HG03135 (cell line): Measurements from ENCODE around the gene VMP1.
"Not testable (repeated sequence)": the region's sequence is repeated elsewhere in the genome, so short reads cannot be mapped to it uniquely, and the experiment has no call there.

Experiments used
- ATAC-seq: cut with Tn5 transposase; IDR thresholded peaks from one replicate; pipeline ENCODE4 v1.9.1; 2021; ENCODE audit warnings: mild to moderate bottlenecking, moderate library complexity; ENCODE audit not compliant: unreplicated experiment

The VMP1 gene

GRCh38 chr17:59838052-59838916, 130.8 kb downstream of the VMP1 start:
- no peak for ATAC-seq

GRCh38 chr17:59839651-59840328, 132.3 kb downstream of the VMP1 start:
- no peak for ATAC-seq

GRCh38 chr17:59840329-59841090, 133.1 kb downstream of the VMP1 start:
- ATAC-seq = no peak

DNA sequence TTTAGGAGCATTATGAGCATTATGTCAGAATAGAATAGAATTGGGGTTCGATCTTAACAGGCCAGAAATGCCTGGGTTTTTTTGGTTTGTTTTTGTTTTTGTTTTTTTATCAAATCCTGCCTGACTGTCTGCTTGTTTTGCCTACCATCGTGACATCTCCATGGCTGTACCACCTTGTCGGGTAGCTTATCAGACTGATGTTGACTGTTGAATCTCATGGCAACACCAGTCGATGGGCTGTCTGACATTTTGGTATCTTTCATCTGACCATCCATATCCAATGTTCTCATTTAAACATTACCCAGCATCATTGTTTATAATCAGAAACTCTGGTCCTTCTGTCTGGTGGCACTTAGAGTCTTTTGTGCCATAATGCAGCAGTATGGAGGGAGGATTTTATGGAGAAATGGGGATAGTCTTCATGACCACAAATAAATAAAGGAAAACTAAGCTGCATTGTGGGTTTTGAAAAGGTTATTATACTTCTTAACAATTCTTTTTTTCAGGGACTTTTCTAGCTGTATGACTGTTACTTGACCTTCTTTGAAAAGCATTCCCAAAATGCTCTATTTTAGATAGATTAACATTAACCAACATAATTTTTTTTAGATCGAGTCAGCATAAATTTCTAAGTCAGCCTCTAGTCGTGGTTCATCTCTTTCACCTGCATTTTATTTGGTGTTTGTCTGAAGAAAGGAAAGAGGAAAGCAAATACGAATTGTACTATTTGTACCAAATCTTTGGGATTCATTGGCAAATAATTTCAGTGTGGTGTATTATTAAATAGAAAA, 133.8 kb downstream of the VMP1 start:
- ATAC-seq = not testable (repeated sequence)

DNA sequence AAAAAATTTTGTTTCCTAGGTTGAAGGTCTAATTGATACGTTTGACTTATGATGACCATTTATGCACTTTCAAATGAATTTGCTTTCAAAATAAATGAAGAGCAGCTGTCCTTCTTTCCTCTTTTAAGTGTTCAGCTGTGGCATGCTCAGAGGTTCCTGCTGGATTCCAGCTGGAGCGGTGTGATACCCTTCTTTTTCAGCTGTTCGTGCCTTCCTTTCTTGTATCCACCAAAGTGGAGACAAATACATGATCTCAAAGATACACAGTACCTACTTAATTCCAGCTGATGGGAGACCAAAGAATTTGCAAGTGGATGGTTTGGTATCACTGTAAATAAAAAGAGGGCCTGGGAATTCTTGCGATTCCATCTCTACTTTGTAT, 134.4 kb downstream of the VMP1 start:
- ATAC-seq = not testable (repeated sequence)

DNA sequence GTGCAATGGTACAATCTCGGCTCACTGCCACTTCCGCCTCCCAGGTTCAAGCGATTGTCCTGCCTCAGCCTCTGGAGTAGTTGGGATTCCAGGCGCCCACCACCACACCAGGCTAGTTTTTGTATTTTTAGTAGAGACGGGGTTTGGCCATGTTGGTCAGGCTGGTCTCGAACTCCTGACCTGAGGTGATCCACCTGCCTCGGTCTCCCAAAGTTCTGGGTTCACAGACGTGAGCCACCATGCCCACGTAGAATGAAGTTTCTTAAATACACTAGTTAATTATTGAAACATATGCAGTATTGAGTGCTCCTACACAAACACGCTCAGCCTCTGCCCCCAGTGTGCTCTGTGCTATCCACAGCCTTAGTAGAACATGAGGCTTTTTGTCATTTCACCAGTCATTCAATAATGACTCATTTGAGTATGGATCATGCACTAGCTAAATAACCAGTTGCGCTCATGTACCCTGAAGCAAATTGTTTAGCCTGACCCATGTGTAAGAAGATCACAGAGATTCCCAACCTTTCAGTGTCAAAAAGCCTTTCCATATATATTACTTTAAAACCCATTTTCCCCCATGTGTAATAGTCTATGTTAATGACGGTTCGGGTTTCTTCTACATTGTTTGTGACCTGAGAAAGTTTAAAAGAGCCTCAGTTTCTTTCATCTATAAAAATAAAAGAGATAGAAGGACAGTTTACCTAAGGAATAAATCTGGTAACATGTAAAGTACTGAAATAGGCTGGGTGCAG, 135.6 kb downstream of the VMP1 start:
- ATAC-seq = peak; percentile 38

- no peak for ATAC-seq
Observed at GRCh38 chr17:59844884-59845594, 137.6 kb downstream of the VMP1 start.

GRCh38 chr17:59845595-59846393, 138.3 kb downstream of the VMP1 start:
- no peak for ATAC-seq

DNA sequence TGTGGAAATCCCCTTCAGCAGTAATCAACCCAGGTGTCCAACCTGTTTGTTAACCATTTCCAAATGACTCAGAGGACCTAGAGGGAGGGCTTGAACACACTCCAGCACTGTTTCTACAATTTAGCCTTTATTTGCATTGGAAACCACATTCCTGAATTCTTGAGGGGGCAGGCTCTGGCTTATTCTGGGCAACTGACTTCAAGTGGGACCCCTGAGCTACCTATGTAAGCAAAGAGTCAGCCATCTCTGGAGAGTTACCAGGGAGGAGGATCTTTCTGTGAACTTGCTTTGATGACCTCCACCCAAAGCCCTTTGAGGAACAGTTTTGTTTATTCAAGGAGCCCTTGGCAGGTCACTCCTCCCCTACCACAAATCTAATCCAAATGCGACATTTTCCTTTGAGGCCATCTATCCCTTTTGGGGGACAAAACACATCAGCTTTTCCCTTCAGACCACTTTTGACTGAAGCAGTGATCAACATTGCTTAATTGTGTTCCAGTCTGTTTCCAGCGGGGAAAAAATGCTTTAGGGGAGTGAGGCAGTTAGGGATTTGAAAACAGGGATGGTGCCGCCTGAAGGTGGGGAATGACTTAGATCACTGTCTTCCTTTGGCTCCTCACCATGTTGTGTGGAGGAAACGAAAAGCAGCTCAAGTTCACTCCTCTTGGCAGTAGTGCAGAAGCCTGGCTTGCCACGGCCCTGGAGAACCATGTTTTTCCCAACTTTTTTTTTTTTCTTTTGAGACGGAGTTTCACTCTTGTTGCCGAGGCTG, 139.1 kb downstream of the VMP1 start:
- peak; percentile 49 for ATAC-seq

- no peak for ATAC-seq
Observed at GRCh38 chr17:59848385-59848668, 140.9 kb downstream of the VMP1 start.

- no peak for ATAC-seq
Observed at GRCh38 chr17:59848778-59849177, 141.3 kb downstream of the VMP1 start.

GRCh38 chr17:59850311-59850710, 142.9 kb downstream of the VMP1 start:
- ATAC-seq = not testable (repeated sequence)

- ATAC-seq = no peak
Observed at GRCh38 chr17:59851439-59852375, 144.3 kb downstream of the VMP1 start.

- not testable (repeated sequence) for ATAC-seq
Observed at GRCh38 chr17:59852847-59853167, 145.4 kb downstream of the VMP1 start.

DNA sequence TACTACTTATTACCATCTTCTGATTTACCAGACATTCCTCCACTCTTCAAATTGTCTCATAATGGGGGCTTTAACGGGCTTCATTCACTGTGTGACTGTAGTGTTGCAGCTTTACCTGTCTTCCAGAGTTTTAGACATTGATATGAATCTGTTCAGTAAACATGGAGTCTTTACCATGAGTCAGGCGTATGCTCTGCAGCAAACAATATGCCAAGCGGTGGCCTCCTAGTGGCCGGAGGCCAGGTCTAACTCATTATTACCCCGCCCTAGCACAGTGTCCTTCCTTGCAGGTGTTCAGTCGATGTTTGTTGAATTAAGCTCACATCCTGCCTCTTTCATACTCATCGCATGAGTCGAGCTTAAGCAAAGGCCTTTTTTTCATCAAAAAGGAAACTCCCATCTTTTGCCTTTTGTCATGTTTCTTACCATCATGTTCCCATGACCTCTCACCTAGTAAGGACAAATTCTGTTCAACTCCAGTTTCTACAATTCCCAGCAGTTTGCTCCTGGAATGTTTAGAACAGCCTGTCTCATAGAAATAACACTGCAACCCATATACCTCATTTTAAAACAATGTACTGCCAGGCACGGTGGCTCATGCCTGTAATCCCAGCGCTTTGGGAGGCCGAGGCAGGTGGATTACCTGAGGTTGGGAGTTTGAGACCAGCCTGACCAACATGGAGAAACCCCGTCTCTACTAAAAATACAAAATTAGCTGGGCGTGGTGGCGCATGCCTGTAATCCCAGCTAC, 145.9 kb downstream of the VMP1 start:
- no peak for ATAC-seq
